ENCODE measurements around the gene MAP1B. TPM values are rescaled to one million over a fixed set of nuclear protein-coding genes. Genes with fewer than 3 reads are reported as not detected.

Gene MAP1B
- total RNA-seq, 1 donor from 2014 or later = 84.4 TPM

GRCh38 chr5:72077390-72077789 is 29.9 kb upstream of the MAP1B start:
- no peak overlapping the region for H3K27ac ChIP-seq
- Mint-ChIP-seq H3K4me3 (no peak overlapping the region), H3K4me1 (peaks cover 42% of the 10 kb centered on the region), H3K9me3 (no peaks in the 10 kb centered on the region), H3K27ac (peak overlapping the region; percentile 65), H3K36me3 (no peaks in the 10 kb centered on the region), H3K27me3 (ENCODE audit: insufficient read depth, low read depth) (peaks cover 4% of the 10 kb centered on the region)
- H3F3A ChIP-seq (ENCODE audit: low read depth) = peaks cover 7% of the 10 kb centered on the region
- H3K4me3 ChIP-seq = no peak overlapping the region
- peaks cover 32% of the 10 kb centered on the region for H3K4me1 ChIP-seq
- H3K27me3 ChIP-seq = no peaks in the 10 kb centered on the region
- H2AFZ ChIP-seq (replicated peaks) = no peak overlapping the region
- H3K9me3 ChIP-seq (ENCODE audit: low read depth) = no peaks in the 10 kb centered on the region
- no peaks in the 10 kb centered on the region for H3K79me2 ChIP-seq (ENCODE audit: low read depth)
- DNase-seq (ENCODE audit: low spot score) = no peak
- no peak for TF ChIP-seq CTCF (IDR thresholded peaks at IDR 0.05)
- TF ChIP-seq EZH2phosphoT487 (IDR thresholded peaks at IDR 0.05) = no peak
- no peak for TF ChIP-seq EZH2 (IDR thresholded peaks at IDR 0.05)
- no peaks in the 10 kb centered on the region for H3K36me3 ChIP-seq
- H3K9ac ChIP-seq = no peak overlapping the region
- no peak overlapping the region for H3K4me2 ChIP-seq
- no peaks in the 10 kb centered on the region for H4K20me1 ChIP-seq (ENCODE audit: low read depth)

GRCh38 chr5:72079288-72079687 is 28.0 kb upstream of the MAP1B start:
- Histone ChIP-seq H4K20me1 (ENCODE audit: low read depth) (no peaks in the 10 kb centered on the region), H3K79me2 (ENCODE audit: low read depth) (no peaks in the 10 kb centered on the region), H3K27me3 (no peaks in the 10 kb centered on the region), H3K27ac (no peak overlapping the region), H3K4me3 (no peak overlapping the region), H3K9ac (no peak overlapping the region), H3K4me1 (peaks cover 30% of the 10 kb centered on the region), H2AFZ (replicated peaks) (peak overlapping the region; percentile 93), H3F3A (ENCODE audit: low read depth) (peaks cover 7% of the 10 kb centered on the region), H3K9me3 (ENCODE audit: low read depth) (no peaks in the 10 kb centered on the region), H3K4me2 (no peak overlapping the region), H3K36me3 (no peaks in the 10 kb centered on the region)
- Mint-ChIP-seq H3K27ac (peak overlapping the region; percentile 69), H3K9me3 (no peaks in the 10 kb centered on the region), H3K4me1 (peaks cover 44% of the 10 kb centered on the region), H3K4me3 (peak overlapping the region; percentile 10), H3K36me3 (no peaks in the 10 kb centered on the region), H3K27me3 (ENCODE audit: insufficient read depth, low read depth) (peaks cover 4% of the 10 kb centered on the region)
- peak; percentile 66 for DNase-seq (ENCODE audit: low spot score)
- TF ChIP-seq CTCF (IDR thresholded peaks at IDR 0.05) = peak; percentile 44
- TF ChIP-seq EZH2phosphoT487 (IDR thresholded peaks at IDR 0.05) = no peak
- no peak for TF ChIP-seq EZH2 (IDR thresholded peaks at IDR 0.05)

GRCh38 chr5:72082048-72082447 is 25.2 kb upstream of the MAP1B start:
- no peak for DNase-seq (ENCODE audit: low spot score)
- H3K4me1 ChIP-seq = peaks cover 2% of the 10 kb centered on the region
- Mint-ChIP-seq H3K9me3 (no peaks in the 10 kb centered on the region), H3K4me1 (peaks cover 43% of the 10 kb centered on the region), H3K27me3 (ENCODE audit: insufficient read depth, low read depth) (peaks cover 7% of the 10 kb centered on the region), H3K4me3 (no peak overlapping the region), H3K27ac (no peak overlapping the region), H3K36me3 (no peaks in the 10 kb centered on the region)
- H3K27ac ChIP-seq = no peak overlapping the region
- H3K4me2 ChIP-seq = no peak overlapping the region
- no peaks in the 10 kb centered on the region for H4K20me1 ChIP-seq (ENCODE audit: low read depth)
- H3F3A ChIP-seq (ENCODE audit: low read depth) = peaks cover 7% of the 10 kb centered on the region
- H3K4me3 ChIP-seq = no peak overlapping the region
- TF ChIP-seq CTCF (IDR thresholded peaks at IDR 0.05) (peak; percentile 18), EZH2 (IDR thresholded peaks at IDR 0.05) (no peak)
- H3K9me3 ChIP-seq (ENCODE audit: low read depth) = no peaks in the 10 kb centered on the region
- no peak overlapping the region for H2AFZ ChIP-seq (replicated peaks)
- H3K79me2 ChIP-seq (ENCODE audit: low read depth) = no peaks in the 10 kb centered on the region
- H3K27me3 ChIP-seq = no peaks in the 10 kb centered on the region
- no peaks in the 10 kb centered on the region for H3K36me3 ChIP-seq
- H3K9ac ChIP-seq = no peak overlapping the region
